Mesendoderm (in vitro differentiated cells): ENCODE data around the gene ILDR2.

Source experiments
- DNase-seq: peaks from one replicate; pipeline ENCODE4 v3.0.0; 2013
- H2AK5ac ChIP-seq: 2 replicates; pipeline ENCODE4 v1.6.1; 2013; ENCODE audit warnings: low read length, inconsistent platforms
- H2BK120ac ChIP-seq: 2 replicates; pipeline ENCODE4 v1.6.1; 2013; ENCODE audit warnings: low read depth, mild to moderate bottlenecking, low read length, moderate library complexity, mixed read lengths
- H2BK15ac ChIP-seq: replicated peaks from 2 replicates; pipeline ENCODE4 v1.6.1; 2013; ENCODE audit warnings: low read depth, mild to moderate bottlenecking, moderate library complexity
- H2BK5ac ChIP-seq: 2 replicates; pipeline ENCODE4 v1.6.1; 2013; ENCODE audit warnings: low read length, inconsistent platforms
- H3K18ac ChIP-seq: 2 replicates; pipeline ENCODE4 v1.6.1; 2013; ENCODE audit warnings: mild to moderate bottlenecking, low read length, mixed read lengths
- H3K23ac ChIP-seq: one replicate; pipeline ENCODE4 v1.6.1; 2013; ENCODE audit warnings: low read length
- H3K27ac ChIP-seq: 2 replicates; pipeline ENCODE4 v1.5.1; 2013; ENCODE audit warnings: low read depth, mild to moderate bottlenecking, inconsistent platforms, low read length, moderate library complexity
- H3K27me3 ChIP-seq: 2 replicates; pipeline ENCODE4 v1.6.1; 2013; ENCODE audit warnings: low read length, control low read depth, mild to moderate bottlenecking, inconsistent platforms; ENCODE audit not compliant: insufficient read depth, poor library complexity
- H3K36me3 ChIP-seq: 2 replicates; pipeline ENCODE4 v1.6.1; 2013; ENCODE audit warnings: low read length, inconsistent platforms; ENCODE audit not compliant: control insufficient read depth, insufficient read depth
- H3K4ac ChIP-seq: one replicate; pipeline ENCODE4 v1.6.1; 2013; ENCODE audit warnings: low read depth, mild to moderate bottlenecking, low read length, moderate library complexity
- H3K4me1 ChIP-seq: 2 replicates; pipeline ENCODE4 v1.6.1; 2013; ENCODE audit warnings: low read depth, low read length, inconsistent platforms; ENCODE audit not compliant: control insufficient read depth
- H3K4me2 ChIP-seq: 2 replicates; pipeline ENCODE4 v1.6.1; 2013; ENCODE audit warnings: low read length
- H3K4me3 ChIP-seq: 2 replicates; pipeline ENCODE4 v1.5.1; 2013; ENCODE audit warnings: mild to moderate bottlenecking, low read length
- H3K56ac ChIP-seq: one replicate; pipeline ENCODE4 v1.6.1; 2013; ENCODE audit warnings: low read length
- H3K79me1 ChIP-seq: 2 replicates; pipeline ENCODE4 v1.6.1; 2013; ENCODE audit warnings: low read length, inconsistent platforms
- H3K79me2 ChIP-seq: 2 replicates; pipeline ENCODE4 v1.6.1; 2013; ENCODE audit warnings: mild to moderate bottlenecking, low read length; ENCODE audit not compliant: control insufficient read depth, insufficient read depth
- H3K9ac ChIP-seq: 2 replicates; pipeline ENCODE4 v1.6.1; 2013; ENCODE audit warnings: low read length, inconsistent platforms
- H4K5ac ChIP-seq: one replicate; pipeline ENCODE4 v1.6.1; 2013; ENCODE audit warnings: low read length
- H4K8ac ChIP-seq: one replicate; pipeline ENCODE4 v1.6.1; 2013; ENCODE audit warnings: low read depth, mild to moderate bottlenecking, control low read depth, low read length, moderate library complexity
- WGBS: extraction: QIAGEN DNeasy Blood & Tissue Kit; methylation state at CpG from one replicate; pipeline ENCODE4 v1.1.7; 2013; ENCODE audit warnings: low lambda C conversion rate, missing lambda C conversion rate; ENCODE audit not compliant: insufficient coverage; ENCODE audit errors: extremely low coverage; 5-methylcytosine and 5-hydroxymethylcytosine counted together

ILDR2 gene

DNA sequence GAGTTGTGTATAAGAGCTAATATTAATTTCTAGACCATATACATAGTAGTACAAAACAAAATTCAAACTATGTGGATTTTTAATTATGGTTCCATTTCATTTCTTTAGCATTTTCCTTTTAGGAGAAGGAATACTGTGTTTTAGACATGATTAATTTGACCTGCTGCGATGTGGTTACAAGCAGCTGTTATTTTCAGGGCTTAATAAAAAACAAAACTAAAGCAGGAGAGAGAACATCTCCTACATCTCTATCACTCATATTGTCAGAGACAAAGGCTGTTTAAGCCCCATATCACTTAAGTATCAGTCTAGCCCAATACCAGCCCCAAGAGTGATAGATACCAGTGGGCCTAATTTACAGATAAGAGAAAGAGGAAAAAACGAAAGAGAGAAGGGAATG is 47.6 kb downstream of the ILDR2 start:
- no peaks in the 10 kb centered on the region for H3K79me1 ChIP-seq

DNA sequence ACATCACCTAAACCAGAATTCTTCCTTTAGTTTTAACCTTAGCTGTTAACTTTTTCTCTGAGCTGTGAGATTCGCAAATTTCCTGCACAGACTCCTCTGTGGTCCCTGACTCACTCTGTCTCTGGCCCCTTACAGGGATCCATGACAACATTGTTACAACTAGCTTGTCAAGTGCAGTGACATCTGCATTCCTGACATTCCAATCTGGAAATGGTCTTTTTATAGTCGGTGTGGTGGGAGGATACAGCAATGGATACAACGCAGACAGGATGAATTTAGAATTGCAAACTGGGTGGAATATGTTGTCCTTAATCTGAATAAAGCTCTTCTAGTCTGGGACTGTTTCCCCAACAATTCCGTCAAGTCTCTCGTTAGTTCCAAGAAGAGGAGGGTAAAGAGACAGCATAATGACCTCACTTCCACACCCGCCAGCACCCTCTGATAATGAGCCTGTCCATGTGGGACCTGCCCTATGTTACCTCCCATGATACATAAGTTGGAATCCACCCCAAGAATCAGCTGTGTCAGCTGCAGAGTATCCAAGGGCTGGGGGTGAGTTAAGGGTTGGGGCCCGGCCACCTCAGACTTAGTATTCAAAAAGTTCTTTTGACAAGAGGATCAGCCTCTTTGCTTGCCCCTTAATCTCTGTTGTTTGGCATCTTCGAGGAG is 49.4 kb downstream of the ILDR2 start:
- H3K27ac ChIP-seq = no peak overlapping the region
- H3K9ac ChIP-seq = no peak overlapping the region
- peak; percentile 90 for DNase-seq

More for the DNA sequence above, 47.6 kb downstream of the ILDR2 start:
- Histone ChIP-seq H2BK5ac (no peak overlapping the region), H3K4me2 (no peak overlapping the region), H3K4me3 (no peak overlapping the region), H3K4ac (no peak overlapping the region), H3K56ac (no peak overlapping the region), H4K5ac (no peak overlapping the region), H3K36me3 (no peaks in the 10 kb centered on the region), H4K8ac (no peak overlapping the region), H3K79me2 (no peaks in the 10 kb centered on the region), H2BK120ac (no peak overlapping the region), H2BK15ac (no peak overlapping the region), H3K4me1 (no peaks in the 10 kb centered on the region), H2AK5ac (no peak overlapping the region), H3K27ac (no peak overlapping the region), H3K27me3 (no peaks in the 10 kb centered on the region), H3K23ac (no peak overlapping the region), H3K9ac (no peak overlapping the region), H3K18ac (no peak overlapping the region)
- no peak for DNase-seq
- no CpG with 5 or more reads among the region's 2 CpGs for WGBS

DNA sequence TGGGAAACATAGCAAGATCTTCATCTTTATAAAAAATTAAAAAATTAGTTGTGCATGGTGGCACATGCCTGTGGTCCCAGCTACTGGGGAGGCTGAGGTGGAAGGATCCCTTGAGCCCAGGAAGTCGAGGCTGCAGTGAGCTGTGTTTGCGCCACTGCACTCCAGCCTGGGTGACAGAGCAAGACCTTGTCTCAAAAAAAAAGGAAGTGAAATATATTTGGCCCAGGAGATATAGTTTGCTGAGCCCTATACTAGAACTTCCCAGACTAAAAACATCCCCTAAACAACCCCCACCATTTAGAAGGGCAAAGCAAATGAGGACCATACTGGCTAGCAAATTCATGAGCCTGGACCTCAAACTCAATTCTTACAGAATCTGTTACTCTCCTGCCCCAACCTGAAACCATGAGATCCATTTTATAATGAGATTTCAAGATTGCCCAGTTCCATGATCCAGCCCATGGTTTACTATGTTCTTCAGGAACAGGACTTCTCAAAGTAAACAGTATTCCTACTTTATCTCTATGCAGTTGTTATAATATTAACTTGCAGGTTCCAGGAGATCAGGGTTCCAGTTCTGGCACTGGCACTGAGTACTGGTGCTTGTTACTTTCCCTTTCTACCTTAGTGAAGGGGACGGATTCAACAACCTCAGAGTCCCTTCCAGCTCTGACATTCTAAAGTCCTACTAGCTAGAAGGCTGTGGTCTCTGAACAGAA is 50.4 kb downstream of the ILDR2 start:
- no peak for DNase-seq
- Histone ChIP-seq H3K23ac (no peak overlapping the region), H4K8ac (no peak overlapping the region), H3K36me3 (no peaks in the 10 kb centered on the region), H3K27ac (no peak overlapping the region), H3K27me3 (peaks cover 9% of the 10 kb centered on the region), H3K4me3 (no peak overlapping the region), H3K18ac (no peak overlapping the region), H3K4me2 (no peak overlapping the region), H3K9ac (no peak overlapping the region), H2BK15ac (no peak overlapping the region), H2AK5ac (no peak overlapping the region), H2BK120ac (no peak overlapping the region), H3K4me1 (no peaks in the 10 kb centered on the region), H3K79me2 (no peaks in the 10 kb centered on the region), H2BK5ac (no peak overlapping the region), H3K56ac (no peak overlapping the region), H3K79me1 (no peaks in the 10 kb centered on the region), H3K4ac (no peak overlapping the region), H4K5ac (no peak overlapping the region)
- no CpG with 5 or more reads among the region's 3 CpGs for WGBS

More for the DNA sequence above, 49.4 kb downstream of the ILDR2 start:
- H2BK5ac ChIP-seq = no peak overlapping the region
- peaks cover 7% of the 10 kb centered on the region for H3K27me3 ChIP-seq
- H3K4me2 ChIP-seq = no peak overlapping the region
- no peaks in the 10 kb centered on the region for H3K79me2 ChIP-seq
- H3K36me3 ChIP-seq = no peaks in the 10 kb centered on the region
- WGBS = no CpG with 5 or more reads among the region's 8 CpGs
- no peaks in the 10 kb centered on the region for H3K4me1 ChIP-seq
- H4K8ac ChIP-seq = no peak overlapping the region
- no peak overlapping the region for H2AK5ac ChIP-seq
- H4K5ac ChIP-seq = no peak overlapping the region
- H2BK15ac ChIP-seq = no peak overlapping the region
- H3K79me1 ChIP-seq = no peaks in the 10 kb centered on the region
- H3K4me3 ChIP-seq = no peak overlapping the region
- no peak overlapping the region for H3K56ac ChIP-seq
- H3K23ac ChIP-seq = no peak overlapping the region
- no peak overlapping the region for H2BK120ac ChIP-seq
- H3K18ac ChIP-seq = no peak overlapping the region
- no peak overlapping the region for H3K4ac ChIP-seq

DNA sequence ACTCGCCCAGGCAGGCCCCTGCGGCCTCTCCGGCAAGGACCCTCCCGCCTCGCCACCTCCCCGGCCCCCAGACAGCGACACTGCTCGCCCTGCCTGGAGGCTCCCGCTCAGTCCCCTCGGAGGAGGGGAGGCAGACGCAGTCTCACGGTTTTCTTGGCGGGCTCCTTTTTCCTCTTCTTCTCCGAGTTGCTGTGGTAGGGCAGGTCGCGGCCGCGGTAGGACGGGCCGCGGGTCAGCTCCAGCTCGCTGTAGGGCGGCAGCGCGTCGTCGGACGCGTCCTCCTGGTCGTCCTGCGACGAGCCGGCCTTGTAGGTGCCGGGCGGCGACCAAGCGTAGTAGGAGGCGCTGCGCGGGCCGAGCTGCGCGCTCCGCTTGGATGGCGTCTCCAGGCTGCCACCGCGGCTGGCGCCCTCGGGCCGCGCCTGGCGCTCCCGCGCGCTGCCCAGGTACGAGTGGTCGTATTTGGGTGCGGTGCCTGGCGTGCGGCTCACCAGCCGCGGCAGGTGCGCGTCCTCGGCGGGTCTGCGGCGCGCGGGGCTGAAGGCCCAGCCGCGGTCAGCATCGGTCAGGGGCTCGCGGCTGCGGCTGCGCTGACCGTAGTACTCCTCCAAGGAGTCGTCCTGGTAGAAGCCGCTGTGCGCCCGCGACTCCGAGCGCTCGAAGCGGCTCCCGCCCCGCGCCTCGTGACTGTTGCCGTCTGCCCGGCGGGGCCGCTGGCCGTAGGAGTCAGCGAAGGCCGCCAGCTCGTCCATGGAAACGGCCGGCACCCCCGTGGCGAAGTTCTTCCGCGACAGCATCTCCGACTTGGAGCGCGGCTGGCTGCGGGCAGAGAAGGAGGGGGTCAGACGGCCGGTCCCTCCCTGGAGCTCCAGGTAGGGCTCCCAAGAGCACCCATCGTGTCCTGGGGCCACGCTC is 54.5 kb downstream of the ILDR2 start:
- H4K5ac ChIP-seq = no peak overlapping the region
- H3K18ac ChIP-seq = no peak overlapping the region
- H3K27ac ChIP-seq = no peak overlapping the region
- no peak overlapping the region for H2BK120ac ChIP-seq
- H3K79me1 ChIP-seq = no peaks in the 10 kb centered on the region
- no CpG with 5 or more reads among the region's 113 CpGs for WGBS
- peak; percentile 71 for DNase-seq
- H3K27me3 ChIP-seq = peaks cover 10% of the 10 kb centered on the region
- H3K56ac ChIP-seq = peak overlapping the region; percentile 75
- no peak overlapping the region for H3K23ac ChIP-seq
- no peaks in the 10 kb centered on the region for H3K4me1 ChIP-seq
- no peak overlapping the region for H2BK5ac ChIP-seq
- H2AK5ac ChIP-seq = no peak overlapping the region
- H3K36me3 ChIP-seq = no peaks in the 10 kb centered on the region
- no peak overlapping the region for H2BK15ac ChIP-seq
- peak overlapping the region; percentile 78 for H4K8ac ChIP-seq
- peak overlapping the region; percentile 18 for H3K4me3 ChIP-seq
- no peak overlapping the region for H3K4ac ChIP-seq
- H3K4me2 ChIP-seq = peak overlapping the region; percentile 82
- H3K9ac ChIP-seq = peak overlapping the region; percentile 50
- no peaks in the 10 kb centered on the region for H3K79me2 ChIP-seq

DNA sequence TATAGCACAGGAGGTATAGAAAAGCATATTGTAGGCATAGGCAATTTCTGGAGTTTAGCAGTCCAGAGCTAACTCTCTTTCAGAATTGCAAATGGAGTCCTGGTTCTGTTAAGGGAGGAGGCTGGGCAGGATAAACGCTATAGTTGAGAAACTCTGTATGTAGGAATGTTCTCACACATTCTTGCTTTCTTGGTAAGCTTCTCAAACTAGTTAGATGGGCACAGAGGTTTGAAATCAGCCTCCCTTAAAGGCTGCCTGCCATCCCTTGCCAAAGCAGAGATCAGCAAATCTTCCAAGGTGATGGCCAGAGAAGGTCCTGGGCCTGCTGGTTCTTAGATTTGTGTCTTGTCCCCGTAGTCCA is 56.4 kb downstream of the ILDR2 start:
- H3K79me2 ChIP-seq = no peaks in the 10 kb centered on the region
- H3K4me3 ChIP-seq = no peak overlapping the region
- H3K9ac ChIP-seq = no peak overlapping the region
- H3K23ac ChIP-seq = no peak overlapping the region
- no peaks in the 10 kb centered on the region for H3K79me1 ChIP-seq
- H3K27me3 ChIP-seq = peaks cover 10% of the 10 kb centered on the region
- H3K4me2 ChIP-seq = no peak overlapping the region
- H3K27ac ChIP-seq = no peak overlapping the region
- H3K4ac ChIP-seq = no peak overlapping the region
- DNase-seq = peak; percentile 48
- H2BK5ac ChIP-seq = no peak overlapping the region
- H3K36me3 ChIP-seq = no peaks in the 10 kb centered on the region
- H3K18ac ChIP-seq = no peak overlapping the region
- H4K5ac ChIP-seq = no peak overlapping the region
- H2BK120ac ChIP-seq = no peak overlapping the region
- H3K56ac ChIP-seq = no peak overlapping the region
- H2AK5ac ChIP-seq = no peak overlapping the region
- no CpG with 5 or more reads among the region's 2 CpGs for WGBS
- no peak overlapping the region for H2BK15ac ChIP-seq
- H3K4me1 ChIP-seq = no peaks in the 10 kb centered on the region
- H4K8ac ChIP-seq = no peak overlapping the region
